SU-DHL-6 (cell line): Measurements from ENCODE around the gene FIZ1.

Experiments used
- H2AFZ ChIP-seq: fragments of 200-600 bp; sonication (generic); 2 replicates; pipeline ENCODE4 v1.6.1; 2014; ENCODE audit warnings: low read depth, mild to moderate bottlenecking, moderate library complexity, mixed read lengths, antibody characterized with exemption, low read length; ENCODE audit not compliant: severe bottlenecking
- H3F3A ChIP-seq: fragments of 200-600 bp; shearing (Covaris generic); 2 replicates; pipeline ENCODE4 v1.6.0; 2016; ENCODE audit warnings: antibody characterized with exemption, mild to moderate bottlenecking; ENCODE audit not compliant: insufficient read depth
- H3K27ac ChIP-seq: fragments of 200-600 bp; sonication (generic); 2 replicates; pipeline ENCODE4 v1.5.1; 2016; ENCODE audit warnings: low read depth, mild to moderate bottlenecking, low read length, moderate library complexity, mixed read lengths
- H3K27me3 ChIP-seq: fragments of 200-600 bp; sonication (generic), shearing (Covaris generic); 2 replicates; pipeline ENCODE4 v1.6.0; 2014; ENCODE audit warnings: mild to moderate bottlenecking, low read length
- H3K36me3 ChIP-seq: fragments of 200-600 bp; sonication (generic); 2 replicates; pipeline ENCODE4 v1.6.1; 2014; ENCODE audit warnings: mild to moderate bottlenecking, low read length, mixed read lengths
- H3K4me2 ChIP-seq: fragments of 300-600, 200-600 bp; shearing (Covaris generic), sonication (generic); 2 replicates; pipeline ENCODE4 v1.6.0; 2014; ENCODE audit warnings: low read length, low read depth, mild to moderate bottlenecking; ENCODE audit not compliant: poor library complexity, severe bottlenecking
- H3K4me3 ChIP-seq: fragments of 200-600 bp; sonication (generic); 2 replicates; pipeline ENCODE4 v1.5.1; 2014; ENCODE audit warnings: antibody characterized with exemption, low read length, mild to moderate bottlenecking, mixed read lengths; ENCODE audit not compliant: insufficient read depth, poor library complexity, severe bottlenecking
- H3K79me2 ChIP-seq: fragments of 200-600 bp; sonication (generic); 2 replicates; pipeline ENCODE4 v1.6.1; 2014; ENCODE audit warnings: mild to moderate bottlenecking, low read length, moderate library complexity; ENCODE audit not compliant: insufficient read depth
- H3K9ac ChIP-seq: fragments of 200-600 bp; sonication (generic); 2 replicates; pipeline ENCODE4 v1.7.0; 2014; ENCODE audit warnings: mild to moderate bottlenecking, low read length
- H3K9me2 ChIP-seq: fragments of 200-600 bp; sonication (generic); replicated peaks from 2 replicates; pipeline ENCODE4 v1.6.1; 2014; ENCODE audit warnings: low read length; ENCODE audit not compliant: insufficient read depth
- H3K9me3 ChIP-seq: fragments of 200-600 bp; sonication (generic); 2 replicates; pipeline ENCODE4 v1.6.1; 2014; ENCODE audit warnings: low read length, mixed read lengths; ENCODE audit not compliant: insufficient read depth
- H4K20me1 ChIP-seq: fragments of 200-600 bp; sonication (generic); 2 replicates; pipeline ENCODE4 v1.6.1; 2014; ENCODE audit warnings: low read depth, mild to moderate bottlenecking, antibody characterized with exemption, low read length, moderate library complexity, mixed read lengths
- EZH2phosphoT487 ChIP-seq: fragments of 200-600 bp; sonication (generic), shearing (Covaris generic); conservative IDR thresholded peaks from 2 replicates; pipeline ENCODE4 v1.6.1; 2018; ENCODE audit warnings: mild to moderate bottlenecking, antibody characterized with exemption, low read length, moderate library complexity, mixed read lengths
- TF ChIP-seq, protein P1 (sequence below): fragments of 200-600 bp; sonication (generic); IDR thresholded peaks from one replicate; pipeline ENCODE4 v1.5.1; 2017; ENCODE audit warnings: antibody characterized with exemption, mild to moderate bottlenecking, low read length, moderate library complexity; ENCODE audit not compliant: insufficient read depth, poor library complexity, severe bottlenecking

FIZ1 gene

DNA sequence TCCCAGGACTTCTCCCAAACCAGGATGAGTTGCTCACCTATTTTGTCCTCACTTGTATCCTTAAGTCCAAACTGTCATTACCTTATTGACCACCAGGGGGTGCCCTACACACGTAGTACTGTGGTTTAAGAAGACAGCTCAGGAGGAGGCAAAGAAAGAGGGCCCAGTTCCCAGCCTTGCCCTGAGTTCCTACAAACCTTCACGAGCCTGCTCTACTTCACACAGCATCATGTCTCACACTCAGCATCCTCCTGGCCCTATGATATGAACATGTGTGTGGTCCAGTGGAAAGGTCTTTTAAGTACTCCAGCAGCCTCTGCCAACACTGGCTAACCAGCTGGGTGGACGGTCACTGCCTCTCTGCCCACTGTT, 33.1 kb upstream of the FIZ1 start:
- Histone ChIP-seq H3K36me3 (no peaks in the 10 kb centered on the region), H3K79me2 (peaks cover 21% of the 10 kb centered on the region), H3F3A (peaks cover 4% of the 10 kb centered on the region; the same call in 1 of the 2 replicates), H3K4me2 (no peak overlapping the region), H3K4me3 (no peak overlapping the region), H2AFZ (peak overlapping the region; percentile 68), H3K27ac (no peak overlapping the region), H3K9me3 (no peaks in the 10 kb centered on the region), H3K27me3 (no peaks in the 10 kb centered on the region), H4K20me1 (no peaks in the 10 kb centered on the region), H3K9me2 (no peaks in the 10 kb centered on the region), H3K9ac (no peak overlapping the region)
- TF ChIP-seq EZH2phosphoT487: no peak
- TF ChIP-seq, protein P1, sequence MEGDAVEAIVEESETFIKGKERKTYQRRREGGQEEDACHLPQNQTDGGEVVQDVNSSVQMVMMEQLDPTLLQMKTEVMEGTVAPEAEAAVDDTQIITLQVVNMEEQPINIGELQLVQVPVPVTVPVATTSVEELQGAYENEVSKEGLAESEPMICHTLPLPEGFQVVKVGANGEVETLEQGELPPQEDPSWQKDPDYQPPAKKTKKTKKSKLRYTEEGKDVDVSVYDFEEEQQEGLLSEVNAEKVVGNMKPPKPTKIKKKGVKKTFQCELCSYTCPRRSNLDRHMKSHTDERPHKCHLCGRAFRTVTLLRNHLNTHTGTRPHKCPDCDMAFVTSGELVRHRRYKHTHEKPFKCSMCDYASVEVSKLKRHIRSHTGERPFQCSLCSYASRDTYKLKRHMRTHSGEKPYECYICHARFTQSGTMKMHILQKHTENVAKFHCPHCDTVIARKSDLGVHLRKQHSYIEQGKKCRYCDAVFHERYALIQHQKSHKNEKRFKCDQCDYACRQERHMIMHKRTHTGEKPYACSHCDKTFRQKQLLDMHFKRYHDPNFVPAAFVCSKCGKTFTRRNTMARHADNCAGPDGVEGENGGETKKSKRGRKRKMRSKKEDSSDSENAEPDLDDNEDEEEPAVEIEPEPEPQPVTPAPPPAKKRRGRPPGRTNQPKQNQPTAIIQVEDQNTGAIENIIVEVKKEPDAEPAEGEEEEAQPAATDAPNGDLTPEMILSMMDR: peak; percentile 61

DNA sequence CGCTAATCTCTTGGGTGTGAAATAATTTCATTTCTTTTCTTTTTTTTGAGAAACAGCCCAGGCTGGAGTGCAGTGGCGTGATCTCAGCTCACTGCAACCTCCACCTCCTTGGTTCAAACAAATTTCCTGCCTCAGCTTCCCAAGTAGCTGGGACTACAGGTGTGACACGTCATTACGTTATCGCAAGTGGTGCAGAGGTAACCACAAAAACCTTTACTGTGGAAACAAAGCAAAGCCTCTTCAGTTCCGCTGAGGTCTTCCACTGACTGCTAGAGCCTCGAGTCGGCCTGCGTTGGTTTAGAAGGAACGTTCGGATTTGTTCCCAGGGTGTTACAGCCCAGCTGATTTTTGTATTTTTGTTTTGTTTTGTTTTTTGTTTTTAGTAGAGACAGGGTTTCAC, 27.0 kb upstream of the FIZ1 start:
- Histone ChIP-seq H3K9me3 (no peaks in the 10 kb centered on the region), H3K9ac (no peak overlapping the region), H3K9me2 (no peaks in the 10 kb centered on the region), H4K20me1 (no peaks in the 10 kb centered on the region), H3K36me3 (no peaks in the 10 kb centered on the region), H3K4me2 (no peak overlapping the region), H2AFZ (no peak overlapping the region), H3K4me3 (no peak overlapping the region), H3K79me2 (no peaks in the 10 kb centered on the region), H3K27ac (no peak overlapping the region), H3F3A (peaks cover 14% of the 10 kb centered on the region), H3K27me3 (no peaks in the 10 kb centered on the region)
- TF ChIP-seq EZH2phosphoT487: no peak
- TF ChIP-seq, protein P1: no peak

DNA sequence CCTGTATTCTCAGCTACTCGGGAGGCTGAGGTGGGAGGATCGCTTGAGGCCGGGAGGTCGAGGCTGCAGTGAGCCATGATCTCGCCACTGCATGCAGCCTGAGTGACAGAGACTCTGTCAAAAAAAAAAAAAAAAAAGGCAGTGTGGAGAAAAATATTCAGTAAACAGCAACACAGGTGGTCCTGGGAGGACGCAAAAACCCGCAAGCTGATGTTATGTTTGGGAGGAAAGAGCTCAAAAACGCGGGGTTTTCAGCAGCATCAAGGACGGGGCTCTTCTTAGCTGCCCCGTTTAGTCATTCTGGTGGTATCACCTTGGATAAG, 25.6 kb upstream of the FIZ1 start:
- H3K4me3 ChIP-seq: peak overlapping the region; percentile 47
- TF ChIP-seq, protein P1: no peak
- TF ChIP-seq EZH2phosphoT487: no peak
- peak overlapping the region; percentile 44 for H3K9ac ChIP-seq
- peak overlapping the region; percentile 61 for H3K4me2 ChIP-seq
- H3K27ac ChIP-seq: no peak overlapping the region
- peaks cover 14% of the 10 kb centered on the region for H3F3A ChIP-seq
- no peaks in the 10 kb centered on the region for H3K9me2 ChIP-seq
- no peaks in the 10 kb centered on the region for H3K9me3 ChIP-seq
- no peaks in the 10 kb centered on the region for H3K36me3 ChIP-seq
- no peaks in the 10 kb centered on the region for H3K79me2 ChIP-seq
- no peaks in the 10 kb centered on the region for H4K20me1 ChIP-seq
- H2AFZ ChIP-seq: peak overlapping the region; percentile 54
- H3K27me3 ChIP-seq: no peaks in the 10 kb centered on the region
